Measurements from ENCODE around the gene CCSER1.

DNA sequence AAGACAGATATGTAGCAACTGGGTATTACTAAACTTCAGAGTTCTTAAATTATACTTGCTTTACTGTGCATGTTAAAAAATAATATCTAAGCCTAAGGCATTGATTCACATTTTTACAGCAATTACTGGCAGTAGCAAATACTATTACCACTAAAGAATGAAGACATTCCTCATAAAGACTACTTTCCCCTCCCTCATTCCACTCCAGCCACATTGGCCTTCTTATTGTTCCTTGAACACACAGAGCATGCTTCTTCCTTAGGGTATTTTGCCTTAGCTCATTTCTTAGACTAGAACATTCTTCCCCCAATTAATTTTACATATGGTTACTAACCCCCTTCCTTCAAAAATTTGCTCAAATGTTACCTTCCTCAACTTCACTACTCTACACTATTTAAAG is 717.0 kb downstream of the CCSER1 start:
- TF ChIP-seq CTCF (IDR thresholded peaks at IDR 0.05 in 8 of 11, conservative IDR thresholded peaks at IDR 0.05 in 3 of 11): no peak
- TF ChIP-seq POLR2AphosphoS5 (IDR thresholded peaks at IDR 0.05): no peak
- no peak for TF ChIP-seq POLR2A (IDR thresholded peaks at IDR 0.05)
